GM19043 (cell line): Measurements from ENCODE around the gene SLC7A1.
"Not testable (repeated sequence)": the region's sequence is repeated elsewhere in the genome, so short reads cannot be mapped to it uniquely, and the experiment has no call there.

Experiments used
- ATAC-seq: cut with Tn5 transposase; IDR thresholded peaks from one replicate; pipeline ENCODE4 v1.9.1; 2021; ENCODE audit warnings: low read depth; ENCODE audit not compliant: unreplicated experiment

SLC7A1 gene

DNA sequence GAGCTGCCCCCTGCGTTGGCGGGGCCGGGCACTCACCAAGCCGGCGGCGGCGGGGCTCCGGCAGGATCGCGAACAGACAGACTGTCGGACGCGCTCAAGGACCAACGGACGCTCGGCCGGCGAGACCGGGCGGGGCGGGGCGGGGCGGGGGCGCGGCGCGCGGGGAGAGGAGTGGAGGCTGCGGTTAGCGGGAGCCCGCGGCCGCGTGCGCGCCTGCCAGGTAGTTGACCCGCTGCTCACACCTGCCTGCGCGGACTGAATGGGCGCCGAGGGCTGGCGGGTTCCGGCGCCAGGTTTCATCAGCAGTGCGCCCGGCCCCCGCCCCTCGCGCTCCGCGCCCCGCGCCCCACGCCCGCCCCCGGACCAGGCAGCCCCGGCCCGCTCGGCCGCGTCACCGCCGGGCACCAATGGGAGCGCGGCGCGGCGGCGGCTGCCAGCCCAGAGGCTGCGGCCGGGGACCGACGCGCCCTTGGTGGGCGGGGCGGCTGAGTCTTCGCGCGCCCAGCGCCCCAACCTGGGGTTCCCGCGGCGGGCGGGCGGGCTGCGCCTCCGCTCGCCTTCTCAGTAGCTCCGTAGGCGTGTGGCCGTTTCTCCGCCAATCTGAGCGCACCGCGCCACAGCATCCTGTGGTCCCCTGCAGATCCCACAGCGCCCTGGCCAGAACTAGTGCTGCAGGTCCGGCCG, at the start of gene SLC7A1:
TSS of gene SLC7A1 (minus strand) at position 309 of the 684 bp plus-strand sequence. CDS start 59,500 bp downstream, outside the sequence.
- ATAC-seq, result peak; percentile 76

DNA sequence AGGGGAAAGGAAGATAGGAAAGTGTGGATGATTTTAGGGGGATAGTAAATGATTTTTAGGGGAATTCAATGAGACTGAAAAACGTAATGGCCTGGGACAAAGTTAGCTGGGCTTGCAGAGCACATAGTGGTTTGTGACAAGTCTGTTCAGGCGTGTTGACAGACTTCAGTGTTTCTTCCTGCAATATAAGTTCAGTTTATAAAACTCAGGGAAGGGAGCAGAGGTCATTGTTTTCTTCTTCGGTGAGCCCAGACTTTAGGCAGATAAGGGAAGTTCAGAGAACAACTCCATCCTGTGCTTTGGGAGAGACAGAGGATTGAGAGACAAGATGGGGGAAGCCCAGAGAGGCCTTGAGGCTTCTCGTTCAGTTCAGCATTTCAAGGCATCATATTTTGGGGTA, 45.2 kb upstream of the SLC7A1 start:
- no peak for ATAC-seq

- ATAC-seq, result not testable (repeated sequence)
These were observed 41.3 kb upstream of the SLC7A1 start for GRCh38 chr13:29636831-29637230.

GRCh38 chr13:29624997-29625396, 29.5 kb upstream of the SLC7A1 start:
- no peak for ATAC-seq

DNA sequence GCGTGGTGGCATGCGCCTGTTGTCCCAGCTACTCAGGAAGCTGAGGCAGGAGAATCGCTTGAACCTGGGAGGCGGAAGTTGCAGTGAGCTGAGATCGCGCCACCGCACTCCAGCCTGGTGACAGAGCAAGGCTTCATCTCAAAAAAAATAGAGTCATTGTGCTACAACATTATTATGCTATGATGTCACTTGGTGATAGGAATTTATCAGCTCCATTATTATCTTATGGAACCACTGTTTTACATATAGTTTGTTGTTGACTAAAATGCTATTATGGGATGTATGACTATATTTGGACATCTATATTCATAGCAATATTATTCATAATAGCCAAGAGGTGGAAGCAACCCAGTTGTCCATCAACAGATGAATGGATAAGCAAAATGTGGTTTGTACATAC, 26.4 kb upstream of the SLC7A1 start:
- no peak for ATAC-seq

DNA sequence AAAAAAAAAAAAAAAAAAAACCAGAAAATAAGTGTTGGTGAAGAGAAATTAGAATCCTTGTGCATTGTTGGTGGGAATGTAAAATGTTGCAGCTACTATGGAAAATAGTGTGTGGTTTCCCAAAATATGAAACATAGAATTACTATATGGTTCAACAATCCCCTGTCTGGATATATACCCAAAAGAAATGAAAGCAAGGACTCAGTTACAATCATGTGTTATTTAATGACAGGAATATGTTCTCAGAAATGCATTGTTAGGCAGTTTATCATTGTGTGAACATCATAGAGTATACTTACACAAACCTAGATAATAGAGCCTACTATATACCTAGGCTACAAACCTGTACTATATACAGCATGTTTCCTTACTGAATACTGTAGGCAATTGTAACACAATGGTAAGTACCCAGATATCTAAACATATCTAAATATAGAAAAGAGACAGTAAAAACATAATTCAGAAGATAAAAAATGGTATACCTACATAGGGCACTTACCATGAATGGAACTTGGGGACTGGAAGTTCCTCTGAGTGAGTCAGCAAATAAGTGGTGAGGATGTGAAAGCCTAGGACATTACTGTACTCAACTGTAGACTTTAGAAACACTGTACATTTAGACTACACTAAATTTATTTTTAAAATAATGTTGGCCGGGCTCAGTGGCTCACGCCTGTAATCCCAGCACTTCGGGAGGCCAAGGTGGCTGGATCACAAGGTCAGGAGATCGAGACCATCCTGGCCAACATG, 25.7 kb upstream of the SLC7A1 start:
- no peak for ATAC-seq

DNA sequence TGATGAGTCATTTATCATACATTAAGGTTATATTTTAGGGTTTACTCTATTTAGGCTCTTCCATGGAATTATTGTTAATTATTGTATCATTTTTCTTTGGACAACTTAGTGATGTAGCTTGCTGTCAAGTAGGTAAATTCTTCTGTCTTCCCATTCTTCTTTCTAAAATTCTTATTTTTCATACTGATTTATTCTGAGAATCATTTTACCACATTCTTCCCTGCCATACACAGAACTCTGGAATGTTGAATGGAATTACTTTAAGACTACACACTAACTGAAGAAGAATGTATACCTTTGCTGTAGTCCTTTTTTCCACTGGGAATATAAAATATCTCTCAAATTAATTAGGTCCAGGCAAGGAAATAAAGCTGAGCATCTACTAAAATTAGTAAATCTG, 24.5 kb upstream of the SLC7A1 start:
- no peak for ATAC-seq

DNA sequence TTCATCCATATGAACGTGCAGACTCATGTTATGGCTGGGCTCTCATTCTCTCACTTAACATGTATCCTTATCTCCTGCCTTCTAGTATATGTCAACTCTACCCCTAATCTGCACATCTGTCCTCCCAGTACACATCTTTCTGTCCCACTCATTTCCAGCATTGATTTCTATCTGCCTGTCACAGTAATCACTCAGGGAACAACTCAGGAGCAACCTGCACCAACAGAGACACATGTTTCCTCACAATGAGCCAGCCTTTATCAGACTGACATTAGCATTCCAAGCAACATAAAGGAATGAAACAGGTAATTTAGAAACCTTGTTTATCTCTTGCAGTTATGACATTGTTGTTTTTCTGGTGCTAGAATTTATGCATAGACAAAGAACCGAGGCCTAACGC, 17.6 kb upstream of the SLC7A1 start:
- ATAC-seq, result no peak

- no peak for ATAC-seq
These were observed 12.0 kb upstream of the SLC7A1 start for GRCh38 chr13:29607465-29607864.

DNA sequence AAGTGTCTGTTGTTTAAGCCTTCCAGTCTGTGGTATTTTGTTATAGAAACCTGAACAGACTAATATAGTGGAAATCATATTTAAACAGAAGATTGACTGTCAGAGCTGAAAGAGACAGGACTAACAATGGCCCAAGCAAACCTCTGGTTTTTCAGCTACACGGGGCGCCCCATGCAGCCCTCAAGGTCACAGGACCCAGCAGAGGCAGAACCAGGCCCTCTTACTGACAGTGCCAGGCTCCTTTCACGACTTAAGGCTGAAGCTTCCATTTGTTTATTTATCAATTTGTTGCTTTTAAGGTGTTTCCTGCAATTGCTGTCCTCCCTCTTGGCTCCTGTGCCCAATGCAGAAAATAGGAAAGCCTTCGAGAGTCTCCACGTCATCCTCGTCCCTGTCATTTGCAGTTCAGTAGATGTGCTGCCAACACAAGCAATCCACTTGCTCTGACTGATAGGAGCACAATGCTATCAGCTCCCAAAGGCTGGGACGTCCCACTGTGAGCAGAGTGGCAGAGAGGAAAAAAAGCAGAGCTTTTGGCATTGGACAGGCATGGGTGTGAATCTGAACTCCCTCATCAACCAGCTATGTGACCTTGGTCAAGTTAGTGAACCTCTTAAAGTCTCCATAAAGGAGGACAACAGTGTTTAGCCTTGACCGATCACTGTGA, 10.5 kb upstream of the SLC7A1 start:
- no peak for ATAC-seq

- ATAC-seq, result no peak
These were observed 2.8 kb upstream of the SLC7A1 start for GRCh38 chr13:29598321-29598720.

- no peak for ATAC-seq
These were observed 2.2 kb upstream of the SLC7A1 start for GRCh38 chr13:29597706-29598105.

DNA sequence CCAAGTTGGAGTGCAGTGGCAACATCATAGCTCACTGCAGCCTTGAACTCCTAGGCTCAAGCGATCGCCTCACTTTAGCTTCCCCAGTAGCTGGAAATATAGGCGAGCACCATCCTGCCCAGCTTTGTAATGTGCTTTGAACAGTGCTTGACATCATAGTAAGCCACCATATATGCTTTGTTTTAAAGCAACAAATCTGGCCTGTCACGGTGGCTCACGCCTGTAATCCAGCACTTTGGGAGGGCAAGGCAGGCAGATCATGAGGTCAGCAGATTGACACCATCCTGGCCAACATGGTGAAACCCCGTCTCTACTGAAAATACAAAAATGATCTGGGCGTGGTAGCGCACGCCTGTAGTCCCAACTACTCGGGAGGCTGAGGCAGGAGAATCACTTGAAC, 1.8 kb upstream of the SLC7A1 start:
- no peak for ATAC-seq

DNA sequence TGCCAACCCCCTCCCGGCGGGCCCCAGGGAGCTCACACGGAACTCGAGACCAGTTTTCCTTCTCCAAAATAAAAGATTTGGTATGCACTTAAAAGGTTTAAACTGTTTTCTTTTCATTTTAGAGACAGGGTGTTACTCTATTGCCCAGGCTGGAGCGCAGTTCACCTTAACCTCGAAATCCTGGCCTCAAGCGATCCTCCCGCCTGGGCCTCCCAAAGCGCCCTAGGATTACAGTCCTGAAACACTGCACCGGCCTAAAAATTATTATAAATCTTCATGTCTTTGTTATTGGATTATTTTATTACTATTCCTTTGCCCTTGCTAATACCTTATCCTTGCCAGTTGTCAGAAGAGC, 553 bp upstream of the SLC7A1 start:
- no peak for ATAC-seq

DNA sequence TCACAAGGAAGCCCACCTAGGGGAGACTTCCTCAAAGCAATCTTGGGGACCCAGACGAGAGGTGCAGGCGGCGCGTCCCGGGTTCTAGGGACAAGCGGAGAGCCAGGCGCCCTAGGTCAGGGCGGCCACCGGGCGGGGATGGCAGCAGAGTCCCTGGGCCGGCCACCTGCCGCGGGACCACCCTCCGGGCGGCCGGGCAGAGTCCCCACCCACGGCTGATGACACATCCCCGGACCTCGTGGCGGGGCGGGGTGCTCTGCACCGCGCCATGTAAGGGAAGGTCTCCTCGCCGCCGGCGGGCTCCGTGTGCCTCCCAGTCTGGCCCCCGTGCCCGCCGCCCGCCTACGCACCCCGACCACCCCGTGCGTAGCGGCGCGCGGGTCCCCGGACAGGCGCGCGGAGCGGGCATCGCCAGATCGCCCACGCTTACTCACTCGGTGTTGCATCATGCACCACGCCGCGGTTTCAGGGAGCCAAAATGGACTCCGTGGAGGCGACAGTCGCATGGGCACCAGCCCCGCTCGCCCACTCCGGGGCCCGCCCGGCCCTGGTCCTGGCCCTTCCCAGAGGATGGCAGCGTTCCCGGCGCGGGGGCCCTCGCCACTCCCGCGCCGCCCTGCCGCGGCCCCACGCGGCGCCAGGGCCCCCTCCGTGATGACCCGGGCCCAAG, 643 bp downstream of the SLC7A1 start:
- ATAC-seq, result peak; percentile 21

DNA sequence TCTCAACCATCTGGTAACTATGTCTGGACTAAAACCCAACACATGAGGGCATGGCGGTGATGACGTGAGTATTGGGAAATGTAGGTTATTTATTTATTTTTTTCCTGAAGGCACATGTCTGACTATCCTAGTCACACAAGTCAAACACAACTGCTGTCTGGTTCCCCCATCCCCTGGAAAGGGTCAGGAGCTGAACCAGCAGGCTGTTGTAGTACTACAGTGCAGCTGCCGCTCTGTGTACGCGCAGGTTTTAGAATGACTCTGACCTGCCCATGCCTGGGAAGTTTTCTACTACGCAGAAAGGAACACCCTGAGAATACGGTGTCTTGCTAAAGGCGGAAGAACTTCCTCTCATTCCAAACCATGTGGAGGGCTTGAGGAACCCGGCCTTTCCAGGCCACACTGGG, 1.2 kb downstream of the SLC7A1 start:
- ATAC-seq, result peak; percentile 30

GRCh38 chr13:29593605-29594297, 1.7 kb downstream of the SLC7A1 start:
- no peak for ATAC-seq

DNA sequence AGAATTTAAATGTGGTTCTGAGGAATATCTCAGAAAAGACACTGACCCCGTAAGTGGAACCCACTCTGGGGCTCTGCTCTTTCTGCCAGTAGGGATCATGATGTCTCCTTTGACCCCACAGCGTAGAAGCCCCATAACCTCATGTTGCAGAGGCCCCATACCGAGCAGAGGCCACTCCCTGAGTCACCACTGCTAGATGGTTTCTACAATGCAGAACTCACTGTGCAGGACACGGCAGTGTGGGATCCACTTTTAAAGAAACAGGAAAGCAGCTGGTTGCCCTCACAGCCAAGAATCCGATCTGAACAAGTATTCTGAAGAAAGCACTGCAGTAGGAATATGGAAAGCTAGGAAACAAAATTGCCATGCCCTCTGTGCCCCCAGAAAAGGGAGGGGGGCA, 4.2 kb downstream of the SLC7A1 start:
- ATAC-seq, result no peak

GRCh38 chr13:29589967-29590366, 5.5 kb downstream of the SLC7A1 start:
- no peak for ATAC-seq

- no peak for ATAC-seq
These were observed 6.3 kb downstream of the SLC7A1 start for GRCh38 chr13:29589234-29589633.

- ATAC-seq, result no peak
These were observed 7.8 kb downstream of the SLC7A1 start for GRCh38 chr13:29587645-29588044.
